Keratinocyte (primary cell): Measurements from ENCODE around the gene CCDC192.

Experiments used
- CTCF ChIP-seq, 3 experiments: IDR thresholded peaks in 1 of 3; conservative IDR thresholded peaks in 1 of 3; optimal IDR thresholded peaks in 1 of 3; 2 replicates in 2 of 3; 3 replicates in 1 of 3; pipeline versions ENCODE3 to v1.5.1; 2011; ENCODE audit warnings: low read length in 3 of 3, mild to moderate bottlenecking in 3 of 3, moderate library complexity in 2 of 3, control low read depth in 1 of 3, inconsistent platforms in 1 of 3; ENCODE audit not compliant: insufficient read depth in 2 of 3; ENCODE audit errors: extremely low read depth in 1 of 3
- EZH2 ChIP-seq: IDR thresholded peaks from one replicate; pipeline ENCODE4 v1.6.1; 2012; ENCODE audit warnings: inconsistent platforms, mild to moderate bottlenecking, low read length, moderate library complexity

DNA sequence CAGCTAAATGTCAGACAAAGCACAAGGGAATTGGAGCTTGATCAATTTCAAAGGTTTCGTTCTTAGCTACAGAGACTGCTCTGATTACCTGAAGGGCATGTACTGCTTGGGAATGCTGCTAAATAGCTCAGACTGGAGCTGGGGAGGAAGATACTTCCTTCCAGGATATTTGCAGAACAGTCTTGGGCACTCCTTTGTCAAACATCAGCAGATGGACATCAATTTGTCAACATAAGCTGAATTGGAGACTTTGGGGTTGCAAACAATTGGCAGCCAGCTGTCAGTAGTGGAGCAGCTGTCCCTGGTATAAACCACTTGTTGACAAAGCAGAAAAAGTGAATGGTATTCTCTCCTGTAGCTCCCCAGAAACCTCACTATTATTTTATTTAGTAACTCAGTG, 182.0 kb downstream of the CCDC192 start:
- TF ChIP-seq CTCF (optimal IDR thresholded peaks at IDR 0.05 in 1 of 3, IDR thresholded peaks at IDR 0.05 in 1 of 3, conservative IDR thresholded peaks at IDR 0.05 in 1 of 3; ENCODE audit: extremely low read depth in 1 of 3, insufficient read depth in 2 of 3, low read length in 3 of 3): no peak
- no peak for TF ChIP-seq EZH2
